AG08395 (cell line): ENCODE results near the gene HOXA6.
A peak's percentile ranks its signal among the peaks of the same experiment; 100 is the strongest.

Source experiments
- DNase-seq: peaks from one replicate; pipeline ENCODE4 v3.0.0; 2012; ENCODE audit warnings: mixed read lengths, low spot score

HOXA6 gene

DNA sequence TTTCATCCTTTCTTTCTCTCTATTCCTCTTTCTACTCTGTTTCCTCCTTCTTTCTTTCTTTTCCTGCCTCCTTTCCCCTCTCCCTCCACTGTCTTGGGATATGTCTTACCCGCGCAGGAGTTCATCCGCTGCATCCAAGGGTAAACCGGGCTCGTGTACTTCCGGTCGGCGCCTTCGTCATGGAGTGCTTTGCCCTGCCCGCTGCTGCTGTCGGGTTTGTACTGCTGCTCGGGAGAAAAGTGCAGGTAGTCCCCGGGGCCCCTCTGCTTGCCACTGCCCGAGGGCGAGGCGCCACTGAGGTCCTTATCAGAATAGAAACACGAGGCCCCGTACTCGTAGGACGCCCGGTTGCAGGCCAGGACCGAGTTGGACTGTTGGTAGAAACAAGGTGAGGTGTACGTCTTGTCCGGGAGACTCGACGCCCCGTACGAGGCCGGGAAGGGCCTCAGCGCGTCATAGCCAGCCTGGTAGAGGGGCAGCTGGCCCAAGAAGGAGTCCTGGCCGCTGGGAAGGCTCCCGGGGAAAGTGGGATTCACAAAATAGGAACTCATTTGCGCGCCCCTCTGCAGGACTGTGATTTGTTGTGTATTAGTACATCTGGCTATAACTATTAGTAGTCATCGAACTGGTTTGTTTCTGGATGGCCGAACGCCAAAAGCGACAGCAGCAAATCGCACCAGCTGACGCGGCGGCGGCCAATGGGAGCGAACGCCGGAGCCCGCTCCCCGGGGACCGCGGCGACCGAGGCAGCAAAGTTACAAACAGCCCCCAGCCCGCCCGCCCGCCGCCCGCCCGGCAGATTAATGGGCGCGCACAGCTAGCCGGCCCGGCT is at the start of gene HOXA6:
Gene HOXA6, minus strand, starts transcription at position 576 of the 832 bp plus-strand sequence. Its CDS starts 25 bp downstream, at position 551.
- DNase-seq, result peak; percentile 61

DNA sequence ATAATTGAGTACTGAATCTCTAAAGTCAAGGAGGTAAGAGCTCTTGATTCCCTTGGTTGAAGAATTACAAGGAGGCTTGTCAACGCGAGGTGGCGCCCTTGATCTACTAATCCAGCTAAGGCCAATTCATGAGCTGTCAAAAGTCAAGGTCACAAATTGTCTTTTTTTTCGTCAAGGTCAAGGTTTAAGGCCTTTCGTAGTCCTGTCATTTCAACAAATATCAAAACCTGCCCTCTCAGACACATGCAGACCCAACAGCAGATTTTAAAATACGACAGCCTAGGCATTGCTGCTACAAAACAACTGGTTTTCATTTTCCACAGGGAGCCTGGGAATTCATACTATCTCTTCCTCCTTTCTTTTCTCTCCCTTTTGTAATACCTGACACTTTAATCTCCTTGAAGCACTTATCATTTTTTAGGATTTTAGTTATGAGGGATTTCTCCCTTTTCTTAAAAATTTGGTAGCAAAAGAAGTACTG is 48.8 kb upstream of the HOXA6 start:
- peak; percentile 81 for DNase-seq

DNA sequence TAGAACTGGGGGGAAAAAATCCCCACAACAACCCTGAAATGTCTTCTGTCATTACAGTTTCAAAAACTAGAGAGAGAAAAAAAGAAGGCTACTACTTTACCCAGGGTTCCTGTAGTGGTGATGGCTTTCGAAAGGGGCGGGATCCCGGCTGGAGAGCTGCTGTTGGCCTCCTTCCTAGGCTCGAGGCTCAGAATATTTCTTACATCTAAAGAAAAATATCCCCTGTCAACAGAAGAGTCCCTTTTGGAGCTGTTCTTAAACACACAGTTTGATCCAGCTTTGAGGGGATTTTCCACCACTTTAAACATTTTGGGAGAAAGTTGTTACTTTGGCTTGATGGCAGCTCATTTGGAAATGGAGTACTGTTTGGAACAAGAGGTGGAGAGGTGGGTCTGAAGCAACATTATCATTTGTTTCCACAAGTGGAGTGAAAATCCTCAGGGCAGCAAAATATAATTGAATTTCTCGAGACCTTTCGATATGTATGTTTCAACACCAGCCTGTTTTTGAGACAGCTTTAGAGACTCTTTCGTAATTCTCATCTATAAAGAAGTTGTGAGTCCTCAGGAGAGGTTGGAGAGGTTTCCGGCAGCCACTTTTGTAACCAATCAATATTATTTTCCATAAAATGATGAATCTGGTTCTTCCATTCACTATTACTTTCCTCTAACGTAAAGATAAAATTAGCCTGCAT is 47.3 kb upstream of the HOXA6 start:
- peak; percentile 6 for DNase-seq

DNA sequence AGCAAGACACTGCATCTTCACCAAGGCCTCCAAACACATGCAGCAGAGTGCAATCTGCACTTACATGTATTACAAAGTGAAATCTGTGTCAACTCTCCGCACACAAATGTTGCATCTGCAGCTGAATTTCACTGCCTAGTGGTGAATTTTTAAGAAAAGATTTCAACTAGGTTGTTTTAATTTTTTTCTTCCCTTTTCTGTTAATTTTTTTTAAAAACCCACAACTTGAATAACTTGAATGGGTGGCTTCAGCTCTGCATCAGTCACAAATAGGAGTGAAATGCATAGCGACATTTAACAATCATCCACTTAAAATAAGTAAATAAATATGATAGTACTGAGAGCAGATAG is 46.4 kb upstream of the HOXA6 start:
- no peak for DNase-seq

DNA sequence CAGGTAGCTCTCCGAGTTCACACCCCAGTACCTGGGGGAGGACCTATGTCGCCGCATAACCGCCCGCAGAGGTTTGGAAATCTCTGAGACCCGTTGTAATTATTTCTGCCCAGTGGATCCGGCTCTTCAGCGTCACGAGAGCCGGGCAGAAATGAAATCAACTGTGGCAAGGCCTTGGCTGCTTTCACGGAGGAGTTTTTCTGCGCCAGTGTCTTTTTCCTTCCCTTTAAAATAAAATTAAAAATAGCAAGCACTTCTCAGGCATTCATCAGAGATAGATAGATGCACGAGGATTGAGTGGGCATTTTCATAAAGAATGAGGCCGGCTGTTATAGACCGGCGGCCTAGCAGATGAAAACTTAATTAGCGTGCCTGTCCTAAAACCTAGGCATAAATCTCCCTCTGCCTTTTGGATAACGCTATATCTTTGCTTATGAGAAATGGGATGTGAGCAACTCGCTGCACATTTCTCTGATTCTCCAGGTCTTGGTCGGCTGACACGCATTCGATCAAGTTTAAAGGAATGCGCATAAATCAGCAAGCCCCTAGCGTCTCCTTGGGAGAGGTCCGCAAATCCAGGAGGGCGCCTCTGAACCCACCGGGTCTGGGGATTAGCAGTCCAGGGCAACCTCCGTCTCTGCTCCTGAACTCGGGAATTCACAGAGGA is 45.9 kb upstream of the HOXA6 start:
- no peak for DNase-seq

DNA sequence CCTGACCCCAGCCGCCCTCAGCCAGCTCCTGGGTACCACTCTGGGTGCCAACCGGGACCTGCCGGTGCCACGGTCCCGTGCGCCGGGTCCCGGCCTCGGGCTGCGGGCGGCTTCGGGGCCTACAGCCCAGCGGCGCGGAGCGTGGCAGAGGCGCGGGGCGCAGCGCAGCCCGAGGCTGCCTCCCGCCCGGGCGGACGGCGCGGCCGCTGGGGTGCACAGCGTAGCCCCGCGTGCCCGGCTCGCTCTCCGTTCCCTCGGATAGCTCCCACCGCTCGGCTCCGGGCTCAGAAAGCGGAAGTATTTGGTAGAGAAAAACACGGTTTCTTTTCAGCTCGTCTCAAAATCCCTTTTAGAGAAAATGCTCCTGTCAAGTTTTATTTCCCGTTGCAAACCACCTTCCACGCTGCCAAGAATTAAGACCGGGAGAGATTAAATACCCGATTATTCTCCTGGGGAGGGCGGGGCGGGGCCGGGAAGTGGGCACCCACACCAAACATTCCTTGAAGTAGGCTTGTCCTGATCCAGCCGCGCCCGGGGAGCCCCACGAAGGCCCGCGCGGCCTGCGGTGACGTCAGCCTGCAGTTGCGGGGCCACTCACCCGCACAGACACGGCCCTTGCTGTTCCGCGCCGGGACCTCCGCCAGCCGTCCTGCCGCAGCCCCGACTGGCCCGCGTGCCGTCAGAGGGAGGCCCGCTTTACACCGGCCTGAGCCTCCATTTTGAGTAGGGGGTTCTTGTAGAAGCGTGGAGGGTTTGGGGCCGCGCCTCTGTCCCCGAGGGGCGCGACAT is 45.2 kb upstream of the HOXA6 start:
- no peak for DNase-seq

DNA sequence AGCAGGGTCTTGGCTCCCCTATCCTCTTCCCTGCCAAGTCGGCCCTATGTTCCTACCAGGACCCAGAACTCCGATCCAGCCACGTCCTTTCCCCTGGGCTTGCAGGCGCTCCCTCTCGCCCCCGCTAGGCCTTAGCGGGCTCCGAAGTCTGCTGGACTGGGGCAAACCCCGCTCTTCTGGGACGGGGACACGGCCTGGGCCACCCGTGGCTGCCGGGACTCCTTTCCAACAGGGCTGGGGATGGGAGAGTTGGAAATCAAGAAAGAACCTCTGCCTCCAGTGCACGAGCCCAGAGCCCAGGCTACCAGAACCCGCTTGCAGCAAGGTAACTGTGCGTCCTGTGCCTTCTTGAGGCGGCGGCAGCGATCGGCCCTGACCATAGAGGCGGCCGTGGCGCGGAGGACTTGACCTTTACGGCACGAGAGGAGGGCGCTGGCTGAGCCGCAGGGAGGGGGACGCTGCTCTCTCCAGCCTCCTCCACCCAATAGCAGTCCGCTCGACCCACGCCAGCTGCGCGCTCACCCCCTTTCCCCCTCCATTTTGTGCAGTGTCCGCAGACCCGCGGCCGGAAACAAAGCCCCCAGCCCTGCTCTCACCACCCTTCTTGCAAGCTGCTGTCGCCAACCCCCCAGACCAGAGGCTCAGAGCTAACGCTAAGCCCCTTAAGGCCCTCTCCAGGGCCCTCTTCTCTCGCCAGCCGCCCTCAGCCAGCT is 44.4 kb upstream of the HOXA6 start:
- no peak for DNase-seq

DNA sequence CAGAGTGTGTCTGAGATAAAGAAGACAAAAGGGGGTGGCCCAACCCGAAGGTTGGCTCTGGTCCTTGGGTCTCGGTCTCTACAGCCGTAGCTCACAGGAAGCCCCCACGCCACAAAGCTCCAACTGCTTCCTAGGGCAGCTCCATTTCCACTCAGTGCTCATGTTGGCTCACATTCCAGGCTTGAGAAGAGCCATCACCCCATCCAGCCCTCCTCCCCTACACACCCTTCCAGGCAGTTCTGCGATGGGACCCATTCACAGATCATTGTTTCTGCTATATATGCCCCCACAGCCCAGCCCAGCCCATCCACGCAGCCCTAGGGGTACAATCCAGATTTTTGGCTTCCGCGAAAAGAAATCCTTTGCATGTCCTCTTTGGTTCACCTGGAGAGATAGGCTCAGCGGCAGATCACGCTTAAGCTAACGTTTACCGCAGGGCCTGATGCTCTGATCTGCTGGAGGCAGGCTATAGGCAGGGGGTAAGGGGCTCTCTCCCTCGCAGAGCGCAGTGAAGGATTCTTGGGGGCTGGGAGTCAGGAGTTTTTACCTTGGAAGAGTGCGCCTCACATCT is 43.7 kb upstream of the HOXA6 start:
- DNase-seq, result no peak

DNA sequence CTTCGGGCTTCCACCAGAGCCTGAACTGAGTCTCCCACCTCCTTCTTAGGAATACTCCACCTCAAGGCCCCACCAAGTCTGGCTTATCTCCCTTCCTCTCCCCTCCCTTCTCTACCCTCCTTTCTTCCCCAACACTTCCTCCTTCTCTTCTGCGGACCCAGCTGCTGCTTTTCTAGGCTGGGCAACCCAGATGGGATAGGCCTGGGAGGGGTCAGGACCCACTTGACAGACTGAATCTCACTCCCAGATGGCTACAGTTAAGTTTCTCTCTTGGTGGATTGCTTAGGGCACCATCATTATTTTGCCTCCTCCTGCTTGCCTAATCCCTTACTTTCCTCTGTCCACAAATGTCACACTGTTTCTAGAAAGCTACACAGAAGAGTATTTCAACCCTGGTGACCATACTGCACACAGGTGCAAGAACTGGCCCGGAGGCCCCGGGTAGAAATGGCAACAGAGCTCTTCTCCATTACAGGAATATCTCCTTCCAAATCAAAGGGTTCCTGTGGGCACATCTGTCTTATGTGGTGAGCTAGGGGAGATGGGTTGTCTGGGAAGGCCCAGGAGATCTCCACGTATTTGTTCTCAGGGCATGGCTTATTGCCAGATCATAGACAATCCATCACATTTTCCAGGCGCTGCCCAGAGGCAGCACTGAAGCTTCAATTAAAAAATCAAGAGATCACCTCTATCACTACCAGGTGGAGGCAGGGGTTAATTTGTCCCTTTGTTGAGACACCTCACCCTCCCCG is 42.6 kb upstream of the HOXA6 start:
- no peak for DNase-seq

DNA sequence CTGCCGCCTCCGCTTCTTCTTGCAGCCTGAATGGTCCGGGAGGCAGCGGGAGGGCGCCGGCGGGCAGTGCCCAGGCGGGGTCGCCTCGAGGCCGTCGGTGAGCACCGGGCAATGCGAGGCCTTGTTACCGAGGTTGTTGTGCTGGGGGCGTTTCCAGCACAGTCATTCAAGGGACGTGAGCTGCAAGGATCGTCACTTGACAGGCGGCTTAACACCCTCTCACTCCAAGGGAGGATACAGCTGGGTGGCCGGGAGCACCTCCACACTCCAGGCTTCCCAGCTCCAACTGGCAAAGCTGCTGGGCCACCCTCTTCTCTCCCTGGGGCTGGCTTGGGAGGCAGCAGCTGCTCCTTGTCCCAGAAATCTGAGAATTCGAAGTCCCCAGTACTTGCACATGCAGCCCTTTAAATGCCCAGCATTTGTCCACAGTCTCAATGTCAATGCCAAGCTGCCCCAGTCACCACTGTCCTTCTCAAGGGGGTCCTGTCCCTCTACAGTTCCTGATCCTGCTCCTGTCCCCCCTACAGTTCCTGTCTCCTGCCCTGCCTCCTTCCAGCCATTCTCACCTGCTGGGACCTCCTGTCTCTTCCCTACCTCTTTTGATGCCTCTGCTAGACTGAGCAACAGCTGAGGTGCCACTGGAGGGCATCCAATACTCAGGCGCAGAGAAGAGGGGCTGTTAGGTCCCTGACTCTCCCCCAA is 41.9 kb upstream of the HOXA6 start:
- no peak for DNase-seq

DNA sequence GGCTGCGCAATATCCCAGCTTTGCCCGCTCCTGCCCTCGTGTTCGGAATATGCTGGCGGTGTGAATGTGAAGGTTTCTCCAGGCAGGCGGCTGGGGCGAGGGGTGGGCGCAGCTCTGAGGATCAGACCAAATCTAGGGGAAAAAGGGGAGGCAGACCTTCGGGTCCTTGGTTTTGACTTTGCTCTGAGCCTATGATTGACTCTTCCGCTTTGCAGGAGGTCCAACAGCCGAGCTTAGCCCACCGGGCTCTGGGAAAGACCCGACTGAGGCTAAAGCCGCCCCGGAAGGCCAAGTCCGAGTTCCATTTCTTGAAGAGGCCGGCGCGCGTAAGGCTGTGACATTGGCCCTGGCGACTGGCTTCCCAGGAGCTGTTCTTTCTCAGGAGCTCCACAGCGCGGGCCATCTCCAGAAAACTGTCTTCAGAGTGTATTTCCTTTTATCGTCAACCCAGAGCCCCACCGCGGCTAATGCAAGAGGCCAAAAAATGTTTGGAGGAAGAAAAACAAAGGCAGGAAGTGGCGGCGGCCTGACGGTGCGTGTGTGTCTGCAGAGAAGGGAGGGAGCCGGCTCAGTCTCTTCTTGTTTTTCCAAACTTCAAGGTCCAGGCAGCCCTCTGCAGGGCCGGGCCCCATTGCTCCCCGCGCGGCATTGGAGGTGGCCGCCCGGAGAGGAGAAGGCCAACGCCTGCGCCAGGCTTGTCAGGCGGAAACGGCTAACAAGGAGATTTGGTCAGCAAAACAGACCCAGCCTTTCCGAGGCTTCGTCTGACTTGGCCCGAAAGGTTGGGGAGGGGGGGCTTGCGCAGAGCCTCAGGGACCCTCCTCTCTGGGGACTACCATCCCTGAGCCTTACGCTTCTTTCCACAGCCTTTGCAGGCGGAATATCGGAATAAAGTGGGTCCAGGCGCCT is 41.1 kb upstream of the HOXA6 start:
- no peak for DNase-seq

DNA sequence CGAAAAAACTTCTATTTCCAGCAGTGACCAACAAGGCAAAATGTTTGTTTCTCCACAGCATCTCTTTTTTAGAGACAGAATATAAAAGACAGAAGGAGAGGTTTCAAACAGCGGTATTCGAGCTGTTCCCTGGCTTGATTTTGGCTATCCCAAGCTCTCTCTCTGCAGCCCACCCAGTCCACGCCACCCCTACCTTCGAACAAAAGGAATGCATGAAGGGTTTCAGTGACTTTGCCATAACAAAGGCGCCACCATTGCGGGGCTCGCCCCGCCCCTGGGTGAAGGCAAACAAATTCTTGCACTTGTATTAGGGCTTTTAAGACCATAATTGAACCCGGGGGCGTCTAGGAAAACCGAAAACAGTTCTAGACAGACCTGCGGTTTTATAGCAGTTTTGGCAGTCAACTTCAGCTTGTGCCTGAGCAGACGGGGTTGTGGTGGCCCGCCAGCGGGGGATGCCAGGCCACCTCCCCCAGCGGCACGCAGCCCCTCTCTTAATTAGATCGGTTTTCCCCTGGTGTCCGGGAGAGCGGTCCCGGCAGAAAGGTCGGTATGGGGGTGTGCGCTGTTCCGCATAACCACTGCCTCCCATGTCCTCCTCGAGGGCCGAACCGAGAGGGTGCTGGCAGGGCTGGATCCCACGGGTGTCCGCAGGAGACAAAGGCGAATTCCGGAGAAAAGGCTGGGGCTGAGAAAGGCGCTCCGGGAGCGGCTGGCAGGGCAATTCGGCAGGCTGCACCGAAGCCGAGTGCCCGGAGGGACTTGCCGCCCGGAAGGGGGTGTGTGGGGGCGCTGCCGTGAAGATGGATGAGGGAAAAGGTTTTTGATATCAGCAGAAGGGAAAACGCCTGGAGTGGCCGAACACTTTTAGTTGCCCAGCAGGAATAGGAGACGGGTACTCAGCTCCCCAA is 40.2 kb upstream of the HOXA6 start:
- DNase-seq, result no peak

DNA sequence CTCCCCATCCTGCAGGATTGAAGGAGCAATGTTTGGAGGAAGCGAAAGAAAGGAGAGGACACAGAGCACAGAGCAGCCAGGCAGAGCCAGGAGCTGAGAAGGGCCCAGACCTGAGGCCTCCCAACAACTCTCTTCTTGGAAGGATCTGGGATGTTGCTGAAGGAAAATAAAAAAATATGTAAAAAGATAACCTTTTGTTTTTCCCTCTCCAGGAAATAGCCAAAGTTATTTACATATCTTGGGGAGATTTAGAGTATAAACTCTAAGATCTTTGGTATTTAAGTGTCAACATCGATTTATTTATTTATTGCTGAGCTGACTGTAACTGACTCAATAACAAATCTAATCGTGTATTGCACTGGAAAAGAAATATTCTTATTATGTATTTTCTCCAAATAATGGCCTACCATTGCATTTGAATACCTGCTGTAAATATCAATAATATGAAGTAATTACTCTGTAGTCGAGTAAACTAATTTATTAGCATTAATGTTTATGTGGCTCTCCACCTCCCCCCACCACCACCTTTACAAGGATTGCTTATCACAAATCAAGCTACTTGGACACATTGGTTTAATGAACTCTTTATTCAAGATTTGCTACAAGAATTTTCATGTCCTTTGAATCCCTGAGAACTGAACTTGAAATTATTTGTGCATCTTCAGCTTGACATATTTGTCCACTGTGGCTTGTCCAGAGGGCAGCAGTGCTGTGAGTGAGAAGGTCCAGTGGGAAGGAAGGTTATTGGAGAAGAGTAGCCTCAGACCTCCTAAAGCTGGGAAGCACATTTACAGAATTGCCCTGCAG is 39.3 kb upstream of the HOXA6 start:
- no peak for DNase-seq

DNA sequence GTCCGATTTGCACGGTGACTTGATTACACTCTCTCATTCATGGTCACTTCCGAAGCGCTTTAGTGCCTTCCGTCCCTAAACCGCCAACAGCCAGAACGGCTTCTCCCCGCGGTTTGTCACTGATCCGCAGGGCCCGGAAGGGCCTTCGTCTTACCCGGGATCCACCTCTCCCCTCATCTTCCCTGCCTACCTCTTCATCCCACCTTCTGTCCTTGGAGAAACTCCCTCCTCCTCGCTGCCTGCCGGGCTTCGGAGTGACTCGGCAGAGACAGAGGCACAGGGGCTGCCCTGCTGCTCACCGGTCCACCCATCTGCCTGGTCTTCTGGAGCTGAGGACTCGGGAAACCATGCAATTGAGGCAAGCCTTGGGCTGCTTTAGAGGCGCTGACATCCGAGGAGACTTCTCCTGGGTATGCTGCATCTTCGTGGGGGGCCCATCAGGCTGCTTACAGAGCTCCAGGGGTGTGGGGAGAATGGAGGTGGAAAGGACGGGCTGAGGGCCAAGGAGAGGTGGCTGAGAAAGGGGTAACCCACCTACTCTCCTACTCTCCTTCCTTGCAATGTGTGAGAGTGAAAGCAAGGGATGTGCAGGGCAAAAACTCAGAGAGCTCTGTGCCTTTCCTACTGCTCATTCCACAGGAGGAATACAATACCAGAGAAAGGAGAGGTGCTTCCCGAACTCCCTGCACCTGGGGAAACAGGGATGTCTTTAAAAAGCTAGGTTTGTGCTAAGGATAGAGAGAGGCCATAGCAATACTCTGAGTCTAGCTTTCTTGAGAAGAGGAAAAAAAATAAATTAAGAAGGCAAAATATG is 38.5 kb upstream of the HOXA6 start:
- no peak for DNase-seq

DNA sequence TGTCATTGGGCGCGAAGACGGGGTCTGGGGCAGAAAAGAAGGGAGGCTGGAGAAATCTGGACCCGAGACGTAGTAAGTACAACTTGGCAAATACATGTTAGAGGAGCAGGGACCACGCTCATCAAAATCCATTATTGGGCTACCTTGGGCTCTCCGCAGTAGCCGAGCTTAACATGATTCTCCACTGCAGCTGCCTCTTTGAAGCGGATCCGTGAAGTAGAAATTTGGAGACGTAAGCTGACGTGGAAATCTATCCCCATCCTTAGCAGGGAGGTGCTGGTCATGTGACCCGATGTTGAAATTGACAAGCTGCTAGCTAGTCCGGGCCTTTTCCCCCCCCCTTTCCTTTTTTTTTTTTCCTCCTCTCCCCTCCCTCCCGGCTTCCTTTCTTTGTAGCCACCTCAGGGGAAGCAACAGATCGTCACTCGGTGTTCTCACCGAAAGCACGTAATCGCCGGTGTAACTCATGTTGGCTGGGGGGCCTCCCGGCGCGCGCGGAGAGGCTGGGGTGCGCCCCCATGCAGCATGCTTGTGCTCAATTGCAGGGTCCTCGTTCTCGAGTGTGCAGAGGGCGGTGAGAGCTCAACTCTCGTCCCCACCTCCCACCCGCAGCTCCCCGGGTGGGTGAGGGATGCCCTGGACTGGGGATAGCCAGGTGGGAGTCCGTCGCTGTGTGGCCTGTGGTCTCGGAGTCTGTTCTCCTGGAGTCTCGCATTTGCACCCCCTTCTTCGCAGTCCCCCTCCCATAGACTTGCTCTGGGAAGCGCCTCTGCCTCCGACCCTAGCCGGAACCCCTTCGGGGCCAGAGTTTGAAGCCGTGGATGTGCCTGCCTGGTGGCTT is 37.7 kb upstream of the HOXA6 start, which contains the start of gene HOXA11:
Gene HOXA11, minus strand, starts transcription at position 220 of the 841 bp plus-strand sequence. Its CDS starts 88 bp downstream, at position 132.
- peak; percentile 95 for DNase-seq
